ENCODE results near the gene MICAL2.
A peak's percentile ranks its signal among the peaks of the same experiment; 100 is the strongest.

The MICAL2 gene

DNA sequence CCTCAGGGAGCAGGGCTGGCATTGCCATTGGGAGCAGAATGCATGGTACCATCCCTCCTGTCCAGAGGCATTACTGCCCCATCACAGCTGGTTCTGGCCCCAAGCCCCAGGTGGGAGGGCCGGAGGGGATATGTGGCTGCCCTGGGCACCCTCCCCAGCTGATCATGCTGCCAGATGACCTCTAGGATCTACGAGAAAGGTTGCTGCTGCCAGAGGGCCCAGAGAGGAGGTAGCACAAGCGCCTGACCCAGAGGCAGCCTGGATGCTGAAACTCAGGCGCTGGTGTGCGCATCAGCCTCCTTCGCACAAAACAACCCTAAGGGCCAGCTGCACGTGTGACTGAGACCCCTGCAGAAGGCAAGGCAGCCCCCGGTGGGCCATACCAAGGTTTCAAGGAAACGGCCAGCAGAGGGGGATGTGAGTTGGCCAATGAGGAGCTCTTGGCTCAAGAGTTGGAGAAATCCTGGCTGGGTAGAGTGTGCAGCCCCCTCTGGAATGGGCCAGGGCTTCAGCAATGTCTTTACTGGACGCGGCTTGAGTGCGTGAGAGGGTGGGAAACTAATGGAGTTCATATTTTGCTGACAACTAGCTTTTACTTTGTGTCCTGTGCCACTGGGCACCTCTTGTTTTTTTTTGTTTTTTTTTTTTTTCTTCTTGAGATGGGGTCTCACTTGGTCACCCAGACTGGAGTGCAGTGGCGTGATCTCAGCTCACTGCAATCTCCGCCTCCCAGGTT lies 178.7 kb downstream of the MICAL2 start:
- no peak overlapping the region for H3K27ac ChIP-seq

DNA sequence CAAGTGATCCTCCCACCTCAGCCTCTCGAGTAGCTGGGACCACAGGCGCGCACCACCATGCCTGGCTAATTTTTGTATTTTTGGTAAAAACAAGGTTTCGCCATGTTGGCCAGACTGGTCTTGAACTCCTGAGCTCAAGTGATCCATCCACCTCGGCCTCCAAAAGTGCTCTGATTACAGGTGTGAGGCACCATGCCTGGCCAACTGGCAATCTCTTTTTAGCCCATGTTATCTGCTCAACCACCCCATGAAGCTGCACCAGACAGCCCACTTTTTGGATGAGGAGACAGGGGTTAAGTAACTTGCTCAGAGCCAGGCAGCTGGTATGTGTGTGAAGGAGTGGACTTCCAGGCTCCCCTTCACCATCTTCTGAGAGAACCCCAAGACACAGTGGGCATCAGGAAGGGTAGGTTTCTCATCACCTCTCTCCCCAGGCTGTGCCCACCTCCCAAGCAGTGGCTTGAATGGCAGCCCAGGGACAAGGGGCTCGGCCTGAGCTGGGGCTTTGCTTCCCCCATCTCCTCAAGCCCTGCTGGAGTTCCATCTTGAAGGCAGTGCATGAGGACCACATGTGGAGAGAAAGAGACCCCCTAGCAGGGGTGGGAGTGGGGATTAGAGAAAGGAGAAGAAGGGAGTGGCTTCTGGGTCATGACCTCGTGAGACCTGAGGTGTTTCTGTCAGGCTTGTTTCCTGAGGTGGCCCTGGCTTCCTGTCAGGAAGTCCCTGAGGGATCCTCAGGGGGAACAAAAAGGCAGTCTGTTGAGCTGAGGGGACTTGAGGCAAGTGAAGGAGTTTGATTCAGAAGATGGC lies 179.5 kb downstream of the MICAL2 start:
- no peak overlapping the region for H3K27ac ChIP-seq
- TF ChIP-seq CTCF (conservative IDR thresholded peaks at IDR 0.05): no peak

More for the DNA sequence above, 178.7 kb downstream of the MICAL2 start:
- peak; percentile 57 for TF ChIP-seq CTCF (conservative IDR thresholded peaks at IDR 0.05)

DNA sequence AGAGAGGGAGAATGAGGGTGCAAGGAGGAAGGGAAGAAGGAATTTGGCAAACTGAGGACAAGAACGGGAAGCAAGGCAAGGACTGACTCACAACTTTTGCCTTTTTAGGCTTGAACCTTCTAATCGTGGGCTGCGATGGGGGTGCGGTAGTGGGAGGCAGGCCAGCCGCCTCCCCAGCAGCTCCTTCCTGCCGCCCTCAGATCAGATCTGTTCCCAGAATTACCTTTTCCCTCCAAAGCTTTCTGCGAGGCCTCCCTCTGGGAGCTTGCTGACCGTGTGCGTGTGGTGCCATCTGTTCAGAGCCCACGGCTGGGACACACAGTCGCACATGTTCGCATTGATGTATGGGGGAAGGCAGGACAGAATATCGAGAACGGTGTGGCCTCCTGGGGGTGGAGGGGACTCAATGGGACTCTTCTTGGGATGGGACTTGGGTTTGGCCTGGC lies 180.1 kb downstream of the MICAL2 start:
- H3K27ac ChIP-seq: no peak overlapping the region

DNA sequence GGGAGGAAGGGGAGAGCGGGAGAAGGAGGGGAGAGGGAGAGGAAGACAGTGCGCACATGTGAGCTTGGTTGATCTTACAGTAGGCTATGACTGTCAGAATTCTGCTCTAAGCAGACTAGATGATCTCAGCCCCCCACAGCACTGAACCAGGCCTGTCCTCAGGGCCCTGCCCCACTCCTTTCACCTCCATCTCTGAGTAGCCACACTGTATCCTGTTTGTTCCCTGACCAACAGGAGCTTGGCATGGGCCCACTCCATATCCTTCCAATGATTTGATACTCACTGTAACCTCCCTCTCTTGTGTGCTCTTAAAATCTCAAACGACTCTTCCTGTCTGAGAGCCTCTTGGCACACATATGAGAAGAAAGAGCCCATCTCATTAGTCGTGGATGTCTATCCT lies 180.9 kb downstream of the MICAL2 start:
- no peak for TF ChIP-seq CTCF (conservative IDR thresholded peaks at IDR 0.05)
- no peak overlapping the region for H3K27ac ChIP-seq

More for the DNA sequence above, 180.1 kb downstream of the MICAL2 start:
- TF ChIP-seq CTCF (conservative IDR thresholded peaks at IDR 0.05): no peak

DNA sequence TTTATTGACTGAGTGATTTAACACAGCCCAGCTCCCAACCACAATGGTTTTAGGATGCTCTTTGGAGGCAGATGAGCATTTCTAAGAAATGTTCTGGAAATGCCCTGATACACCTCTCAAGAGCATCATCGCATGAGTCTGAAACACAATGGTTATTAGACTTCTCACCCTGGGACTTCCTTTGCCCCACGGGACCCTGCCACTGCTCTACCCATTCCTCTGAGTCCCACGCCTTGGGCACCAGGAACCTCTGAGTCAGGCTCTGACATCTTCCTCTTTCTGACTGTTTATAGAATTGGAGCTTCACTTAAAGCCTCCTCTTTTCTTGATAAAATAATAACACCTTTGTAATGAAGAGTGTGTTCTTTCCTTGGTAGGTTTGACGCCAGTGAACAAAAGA lies 181.4 kb downstream of the MICAL2 start:
- no peak for TF ChIP-seq CTCF (conservative IDR thresholded peaks at IDR 0.05)

GRCh38 chr11:12292766-12293165 lies 182.4 kb downstream of the MICAL2 start:
- H3K27ac ChIP-seq: no peak overlapping the region
- no peak for TF ChIP-seq CTCF (conservative IDR thresholded peaks at IDR 0.05)

More for the DNA sequence above, 181.4 kb downstream of the MICAL2 start:
- H3K27ac ChIP-seq: no peak overlapping the region

DNA sequence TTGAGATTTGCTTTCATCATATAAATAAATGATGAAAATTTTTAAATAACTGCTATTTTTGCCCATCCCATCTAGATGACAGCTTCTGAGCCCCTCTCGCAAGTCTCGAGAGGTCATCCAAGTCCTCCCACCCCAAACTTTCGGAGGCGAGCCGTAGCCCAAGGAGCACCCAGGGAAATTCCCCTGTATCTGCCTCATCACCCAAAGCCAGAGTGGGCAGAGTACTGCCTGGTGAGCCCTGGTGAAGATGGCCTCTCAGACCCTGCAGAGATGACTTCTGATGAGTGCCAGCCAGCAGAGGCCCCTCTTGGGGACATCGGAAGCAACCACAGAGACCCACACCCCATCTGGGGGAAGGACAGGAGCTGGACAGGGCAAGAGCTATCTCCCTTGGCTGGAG lies 183.1 kb downstream of the MICAL2 start:
- TF ChIP-seq CTCF (conservative IDR thresholded peaks at IDR 0.05): no peak
- no peak overlapping the region for H3K27ac ChIP-seq

Measured in VCaP (cell line).